ENCODE measurements around the gene PHF11.
A peak's percentile ranks its signal among the peaks of the same experiment; 100 is the strongest.
"Not testable (repeated sequence)": the region's sequence is repeated elsewhere in the genome, so short reads cannot be mapped to it uniquely, and the experiment has no call there.

The PHF11 gene

GRCh38 chr13:49494645-49495044 lies 1.1 kb upstream of the PHF11 start:
- DNase-seq (ENCODE audit: extremely low read depth, low read depth): no peak
- no peak for TF ChIP-seq CTCF (IDR thresholded peaks at IDR 0.05; ENCODE audit: low read depth, low read length, missing control alignments)
- H3K4me3 ChIP-seq (replicated peaks; ENCODE audit: low read depth, low read length): peak overlapping the region; percentile 51

- DNase-seq (ENCODE audit: extremely low read depth, low read depth): not testable (repeated sequence)
- H3K4me3 ChIP-seq (replicated peaks; ENCODE audit: low read depth, low read length): peak overlapping the region; percentile 51; the same call in 1 of the 2 replicates
Observed at GRCh38 chr13:49496837-49497236, 1.1 kb downstream of the PHF11 start.

GRCh38 chr13:49497272-49497671 lies 1.5 kb downstream of the PHF11 start:
- TF ChIP-seq CTCF (IDR thresholded peaks at IDR 0.05; ENCODE audit: low read depth, low read length, missing control alignments): no peak
- no peak overlapping the region for H3K4me3 ChIP-seq (replicated peaks; ENCODE audit: low read depth, low read length)
- no peak for DNase-seq (ENCODE audit: extremely low read depth, low read depth)

- no peak for DNase-seq (ENCODE audit: extremely low read depth, low read depth)
- no peak for TF ChIP-seq CTCF (IDR thresholded peaks at IDR 0.05; ENCODE audit: low read depth, low read length, missing control alignments)
- H3K4me3 ChIP-seq (replicated peaks; ENCODE audit: low read depth, low read length): no peak overlapping the region
Observed at GRCh38 chr13:49498206-49498605, 2.5 kb downstream of the PHF11 start.

GRCh38 chr13:49499889-49500660 lies 4.3 kb downstream of the PHF11 start:
- TF ChIP-seq CTCF (IDR thresholded peaks at IDR 0.05; ENCODE audit: low read depth, low read length, missing control alignments): no peak
- no peak for DNase-seq (ENCODE audit: extremely low read depth, low read depth)

GRCh38 chr13:49502954-49503353 lies 7.2 kb downstream of the PHF11 start:
- DNase-seq (ENCODE audit: extremely low read depth, low read depth): no peak
- no peak for TF ChIP-seq CTCF (IDR thresholded peaks at IDR 0.05; ENCODE audit: low read depth, low read length, missing control alignments)
- H3K4me3 ChIP-seq (replicated peaks; ENCODE audit: low read depth, low read length): no peak overlapping the region

More at GRCh38 chr13:49499889-49500660, 4.3 kb downstream of the PHF11 start:
- no peak overlapping the region for H3K4me3 ChIP-seq (replicated peaks; ENCODE audit: low read depth, low read length)

- no peak for DNase-seq (ENCODE audit: extremely low read depth, low read depth)
- TF ChIP-seq CTCF (IDR thresholded peaks at IDR 0.05; ENCODE audit: low read depth, low read length, missing control alignments): no peak
Observed at GRCh38 chr13:49503951-49504350, 8.2 kb downstream of the PHF11 start.

More at GRCh38 chr13:49503951-49504350, 8.2 kb downstream of the PHF11 start:
- no peak overlapping the region for H3K4me3 ChIP-seq (replicated peaks; ENCODE audit: low read depth, low read length)

All from HFF-Myc (cell line).